ENCODE results near the gene ACAA1.

GRCh38 chr3:38114052-38114874 is 22.7 kb downstream of the ACAA1 start:
- TF ChIP-seq GATA2 (IDR thresholded peaks at IDR 0.05; ENCODE audit: low read depth, low read length) = no peak
- TF ChIP-seq GATA3 (IDR thresholded peaks at IDR 0.05; ENCODE audit: low read depth, low read length) = no peak

Data from SH-SY5Y (cell line).